ENCODE measurements around the gene DNAJC28. TPM values are rescaled to one million over a fixed set of nuclear protein-coding genes. Genes with fewer than 3 reads are reported as not detected.
A peak's percentile ranks its signal among the peaks of the same experiment; 100 is the strongest.

DNAJC28 gene
- total RNA-seq, 2 donors from 2014 or later: 2.3 to 4.4 TPM

GRCh38 chr21:33488936-33489335 lies 2.6 kb downstream of the DNAJC28 start:
- 86% methylated on average over 4 of the region's 4 CpGs for WGBS
- H3K27ac ChIP-seq: no peak overlapping the region
- no peaks in the 10 kb centered on the region for H3K36me3 ChIP-seq
- DNase-seq (ENCODE audit: low spot score): no peak
- TF ChIP-seq POLR2A (IDR thresholded peaks at IDR 0.05) (no peak), CTCF (IDR thresholded peaks at IDR 0.05) (no peak)
- H3K27me3 ChIP-seq (replicated peaks; ENCODE audit: insufficient read depth): no peaks in the 10 kb centered on the region
- H3K4me1 ChIP-seq (replicated peaks): no peaks in the 10 kb centered on the region
- intact Hi-C loops (cut with DNase I): no loop called here
- H3K4me3 ChIP-seq: no peak overlapping the region
- no peaks in the 10 kb centered on the region for H3K9me3 ChIP-seq

- Histone ChIP-seq H3K4me1 (replicated peaks) (no peaks in the 10 kb centered on the region), H3K36me3 (no peaks in the 10 kb centered on the region), H3K9me3 (no peaks in the 10 kb centered on the region), H3K27me3 (replicated peaks; ENCODE audit: insufficient read depth) (no peaks in the 10 kb centered on the region), H3K4me3 (no peak overlapping the region), H3K27ac (no peak overlapping the region)
- WGBS: 93% methylated on average over 5 of the region's 5 CpGs
- intact Hi-C loops (cut with DNase I): no loop called here
- no peak for TF ChIP-seq POLR2AphosphoS5 (IDR thresholded peaks at IDR 0.05)
- no peak for TF ChIP-seq CTCF (IDR thresholded peaks at IDR 0.05)
- no peak for TF ChIP-seq POLR2A (IDR thresholded peaks at IDR 0.05)
- no peak for DNase-seq (ENCODE audit: low spot score)
Observed at GRCh38 chr21:33487996-33488395, 3.5 kb downstream of the DNAJC28 start.

GRCh38 chr21:33481314-33481943 lies 10.1 kb downstream of the DNAJC28 start:
- Histone ChIP-seq H3K4me3 (no peak overlapping the region), H3K9me3 (no peaks in the 10 kb centered on the region), H3K36me3 (no peaks in the 10 kb centered on the region), H3K27ac (no peak overlapping the region), H3K4me1 (replicated peaks) (peaks cover 4% of the 10 kb centered on the region), H3K27me3 (replicated peaks; ENCODE audit: insufficient read depth) (no peaks in the 10 kb centered on the region)
- 83% methylated on average over 7 of the region's 9 CpGs for WGBS
- TF ChIP-seq CTCF (IDR thresholded peaks at IDR 0.05): no peak
- no peak for TF ChIP-seq POLR2A (IDR thresholded peaks at IDR 0.05)
- TF ChIP-seq POLR2AphosphoS5 (IDR thresholded peaks at IDR 0.05): no peak
- intact Hi-C loops (cut with DNase I): no loop called here
- no peak for DNase-seq (ENCODE audit: low spot score)

GRCh38 chr21:33480481-33481103 lies 10.9 kb downstream of the DNAJC28 start:
- intact Hi-C loops (cut with DNase I): no loop called here
- no peak for DNase-seq (ENCODE audit: low spot score)
- no peaks in the 10 kb centered on the region for H3K9me3 ChIP-seq
- H3K4me3 ChIP-seq: peak overlapping the region; percentile 84 to 94
- no peaks in the 10 kb centered on the region for H3K36me3 ChIP-seq
- peak overlapping the region; percentile 80 to 94 for H3K27ac ChIP-seq
- TF ChIP-seq POLR2A (IDR thresholded peaks at IDR 0.05): no peak
- no peak for TF ChIP-seq POLR2AphosphoS5 (IDR thresholded peaks at IDR 0.05)
- no peak for TF ChIP-seq CTCF (IDR thresholded peaks at IDR 0.05)
- H3K27me3 ChIP-seq (replicated peaks; ENCODE audit: insufficient read depth): no peaks in the 10 kb centered on the region
- WGBS: 25% methylated on average over 17 of the region's 17 CpGs
- H3K4me1 ChIP-seq (replicated peaks): peaks cover 4% of the 10 kb centered on the region

Measured in prostate gland (tissue), 2 donors.